Epidermal melanocyte (primary cell): ENCODE data around the gene TUBGCP3.

Experiments used
- DNase-seq: peaks from one replicate; pipeline ENCODE4 v3.0.0; 2011; ENCODE audit warnings: low spot score; ENCODE audit not compliant: insufficient read length

The TUBGCP3 gene

DNA sequence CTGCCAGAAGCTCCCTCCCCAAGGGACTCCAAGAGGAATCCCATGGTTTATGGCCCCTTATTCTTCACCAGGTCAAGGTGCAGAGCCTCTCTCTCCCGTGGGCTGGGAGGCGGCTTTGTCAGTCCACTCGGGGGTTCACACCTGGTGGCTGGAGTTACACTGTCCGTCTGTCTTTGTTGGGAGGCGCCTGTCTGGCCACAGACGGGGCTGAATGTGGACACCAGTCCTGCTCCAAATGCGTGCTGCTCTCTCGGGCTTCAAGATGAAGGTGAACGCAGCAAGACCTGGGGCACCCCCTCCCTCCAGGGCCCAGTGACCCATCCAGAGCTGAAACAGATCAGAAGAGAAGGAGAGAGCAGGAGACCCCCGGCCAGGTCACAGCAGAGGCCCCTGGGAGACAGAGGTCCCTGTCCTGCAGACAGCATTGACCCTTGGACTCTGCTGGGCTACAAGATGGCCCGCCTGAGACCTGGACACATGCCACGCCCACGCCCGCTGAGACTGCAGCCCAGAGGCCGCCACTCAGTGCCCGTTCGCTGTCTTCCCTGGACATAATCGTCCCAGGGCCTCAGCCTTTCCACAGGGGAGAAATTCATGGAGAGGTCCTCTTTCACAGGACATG is 29.9 kb upstream of the TUBGCP3 start:
- no peak for DNase-seq

DNA sequence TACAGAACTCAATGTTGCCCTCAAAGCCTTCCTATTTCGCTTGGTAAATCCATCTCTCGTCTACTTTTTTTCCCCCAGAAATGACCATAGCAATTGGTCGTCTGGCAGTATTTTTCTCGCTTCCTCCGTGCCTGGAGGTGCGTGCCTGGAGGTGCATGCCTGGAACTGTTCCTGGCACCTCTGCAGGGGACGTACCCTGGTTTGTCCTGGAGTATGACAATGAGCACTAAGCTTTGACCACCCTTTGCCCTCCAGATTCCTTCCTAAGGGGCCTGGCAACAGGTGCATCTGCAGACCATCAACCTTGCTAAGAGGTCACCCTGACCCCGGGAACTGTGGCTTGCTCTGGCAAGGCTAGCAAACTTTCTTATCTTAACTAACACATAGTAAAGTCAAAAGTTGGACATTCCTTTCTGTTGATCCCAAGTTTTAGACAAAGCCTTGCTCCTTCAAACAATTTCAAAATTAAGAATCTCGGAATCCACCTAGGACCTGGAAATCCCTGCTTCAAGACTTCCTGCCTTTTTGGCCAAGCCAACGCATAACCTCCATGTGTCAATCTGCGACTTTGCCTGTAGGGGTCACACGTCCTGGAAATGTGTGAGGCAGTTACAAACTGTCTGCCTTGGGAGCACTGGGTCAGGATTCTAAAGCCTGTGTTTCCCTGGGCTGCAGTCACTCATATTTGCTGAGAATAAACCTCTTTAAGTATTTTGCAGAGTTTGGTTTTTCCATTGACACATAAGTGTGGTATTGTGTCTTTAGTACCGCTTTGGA is 28.8 kb upstream of the TUBGCP3 start:
- no peak for DNase-seq

DNA sequence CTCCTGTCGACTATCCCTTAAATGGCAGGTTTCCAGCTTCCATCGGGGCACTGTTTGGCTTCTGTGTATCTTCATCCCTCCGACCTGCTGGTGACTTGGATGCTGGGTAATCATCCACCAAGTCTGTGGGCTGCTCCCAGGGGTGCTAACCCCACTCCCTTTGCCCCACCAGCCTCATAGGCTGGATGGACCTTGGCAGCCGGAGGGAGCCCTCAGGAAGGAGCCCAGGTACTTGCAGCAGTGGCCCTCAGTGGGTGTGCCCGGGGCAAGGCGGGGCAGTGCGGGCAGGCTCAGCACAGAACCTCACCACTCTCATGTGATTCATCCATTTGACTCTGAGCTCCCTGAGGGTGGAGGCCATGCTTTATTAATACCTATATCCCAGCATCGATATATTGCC is 27.4 kb upstream of the TUBGCP3 start:
- DNase-seq: no peak

DNA sequence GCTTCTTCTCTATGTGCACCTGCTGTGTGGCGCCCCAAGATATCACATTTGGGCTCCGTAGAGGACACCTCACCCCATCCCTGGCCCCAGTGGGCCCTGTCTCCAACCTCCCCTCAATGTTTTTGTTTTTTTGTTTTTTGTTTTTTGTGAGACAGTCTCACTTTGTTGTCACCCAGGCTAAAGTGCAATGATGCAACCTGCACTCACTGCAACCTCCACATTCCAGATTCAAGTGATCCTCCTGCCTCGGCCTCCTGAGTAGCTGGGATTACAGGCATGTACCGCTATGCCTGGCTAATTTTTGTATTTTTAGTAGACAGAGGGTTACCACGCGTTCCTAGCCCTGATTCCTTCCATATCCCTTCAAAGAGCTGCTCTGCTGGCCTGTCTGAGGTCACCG is 26.9 kb upstream of the TUBGCP3 start:
- no peak for DNase-seq

DNA sequence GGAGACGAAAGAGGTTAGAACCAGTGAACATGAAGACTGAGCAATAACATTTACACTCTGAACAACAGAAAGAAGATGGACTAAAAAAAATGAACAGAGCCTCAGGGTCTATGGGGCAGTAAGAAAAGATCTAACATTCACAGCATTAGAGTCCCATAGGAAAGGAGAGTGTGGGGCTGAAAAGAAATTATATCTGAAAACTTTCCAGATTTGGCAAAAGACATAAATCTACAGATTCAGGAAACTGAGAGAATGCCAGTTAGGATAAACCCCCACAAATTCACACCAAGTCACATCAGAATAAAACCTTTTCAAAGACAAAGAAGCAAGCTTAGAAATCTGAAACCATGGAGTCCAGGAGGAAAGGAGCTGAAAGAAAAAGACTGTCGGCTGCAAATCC is 20.3 kb upstream of the TUBGCP3 start:
- no peak for DNase-seq

DNA sequence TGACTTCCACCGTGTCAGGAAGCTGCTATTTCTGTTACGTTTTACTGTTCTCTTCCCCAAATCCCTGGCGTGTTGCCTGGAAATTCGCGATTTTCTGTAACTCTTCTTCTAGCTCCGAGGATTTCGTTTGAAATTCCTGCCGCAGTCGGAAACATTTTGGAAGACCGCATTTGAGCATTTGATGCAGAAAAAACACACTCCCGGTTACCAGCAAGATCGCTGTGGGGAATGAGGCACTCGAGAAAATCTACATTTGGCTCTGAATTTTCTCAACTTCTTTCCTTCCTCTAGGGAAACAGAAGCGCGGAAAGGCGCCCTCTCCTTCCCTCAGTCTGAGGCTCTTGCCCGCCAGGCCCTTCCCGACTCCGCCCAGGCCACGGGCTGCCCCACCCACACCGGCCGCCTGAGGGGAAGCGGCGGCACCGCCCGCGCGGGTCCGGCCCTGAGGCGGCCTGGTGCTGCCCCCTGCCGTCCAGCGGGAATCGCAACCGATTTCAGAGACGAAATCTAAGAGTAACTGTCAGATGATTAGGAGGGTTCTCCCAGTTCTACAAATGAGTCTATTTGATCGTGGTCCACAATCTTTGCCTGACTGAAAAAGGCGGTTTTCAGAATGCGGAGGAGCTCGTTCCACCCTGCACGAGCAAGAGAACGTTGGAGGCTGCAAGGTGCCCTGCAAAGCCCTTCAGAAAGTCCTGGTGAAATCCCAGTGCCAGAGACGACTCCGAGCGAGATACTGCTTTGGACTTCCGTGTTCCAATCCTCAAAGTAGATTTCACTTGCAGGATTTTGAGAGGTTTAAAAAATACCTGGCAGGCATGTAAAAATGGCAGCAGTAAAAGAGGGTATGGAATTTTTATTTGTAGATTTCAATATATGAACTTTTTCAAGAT is 18.4 kb upstream of the TUBGCP3 start:
- peak; percentile 86 for DNase-seq

DNA sequence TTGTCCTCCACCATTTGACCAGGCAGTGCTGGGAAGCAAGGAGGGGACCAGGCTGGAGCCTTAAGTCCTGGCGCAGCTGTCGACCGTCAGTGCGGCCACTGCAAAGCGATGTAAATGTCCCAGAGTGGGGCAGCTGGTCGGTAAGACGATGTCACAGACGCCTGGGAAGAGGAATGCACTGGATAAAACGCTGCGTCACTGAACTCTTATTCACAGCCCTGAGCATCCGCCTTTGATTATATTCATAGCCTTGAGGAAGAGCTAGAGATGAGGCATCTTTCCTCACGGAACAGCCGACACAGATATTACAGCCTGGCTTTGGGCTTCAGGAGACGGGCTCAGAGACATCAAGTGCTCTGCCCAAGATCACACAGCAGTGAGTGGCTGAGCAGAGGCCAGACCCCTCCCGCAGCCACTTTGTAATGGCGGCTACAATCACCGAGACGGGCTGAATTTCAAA is 17.6 kb upstream of the TUBGCP3 start:
- DNase-seq: no peak

DNA sequence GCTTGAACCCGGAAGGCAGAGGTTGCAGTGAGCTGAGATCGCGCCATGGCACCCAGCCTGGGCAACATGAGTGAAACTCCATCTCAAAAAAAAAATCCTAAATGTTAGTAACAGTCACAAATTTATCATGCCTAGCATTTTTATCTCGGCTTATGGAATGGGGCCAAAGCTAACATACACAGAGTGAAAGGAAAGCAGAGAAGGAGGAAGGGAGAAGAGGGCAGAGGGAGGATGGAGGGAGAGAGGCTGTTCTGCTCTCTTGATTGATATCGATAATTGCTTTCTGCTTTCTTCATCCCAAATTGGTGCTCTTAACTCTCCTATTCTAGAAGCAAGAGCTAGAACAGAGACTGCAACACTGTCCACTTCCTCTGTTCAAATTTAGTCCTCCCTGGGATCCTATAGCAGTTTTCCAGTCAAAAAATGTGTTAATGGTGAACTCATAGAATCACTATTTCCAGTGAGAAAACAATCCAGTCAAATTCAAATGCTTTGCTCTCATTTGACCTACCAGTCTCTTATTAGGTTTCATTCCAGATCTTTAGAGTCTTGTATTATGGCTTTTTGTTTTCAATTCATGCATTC is 15.8 kb upstream of the TUBGCP3 start:
- DNase-seq: no peak

DNA sequence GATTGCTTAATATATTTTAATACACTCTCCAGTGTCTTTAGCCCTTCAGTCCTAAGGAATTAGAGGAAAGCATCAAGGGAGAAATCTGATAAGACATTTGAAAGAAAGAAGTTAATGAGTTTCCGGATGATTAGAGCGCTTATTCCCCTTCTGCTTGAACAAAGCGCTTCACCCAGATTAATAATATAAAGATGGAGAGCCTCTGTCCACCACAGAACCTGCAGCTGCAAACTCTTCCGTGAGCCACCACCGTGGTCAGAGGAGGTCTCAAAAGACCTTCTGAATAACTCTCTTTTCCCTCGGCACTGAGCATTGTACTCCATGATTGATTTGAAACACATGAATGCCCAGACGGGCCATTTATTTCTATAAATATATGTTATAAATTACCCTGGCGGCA is 14.2 kb upstream of the TUBGCP3 start:
- no peak for DNase-seq

DNA sequence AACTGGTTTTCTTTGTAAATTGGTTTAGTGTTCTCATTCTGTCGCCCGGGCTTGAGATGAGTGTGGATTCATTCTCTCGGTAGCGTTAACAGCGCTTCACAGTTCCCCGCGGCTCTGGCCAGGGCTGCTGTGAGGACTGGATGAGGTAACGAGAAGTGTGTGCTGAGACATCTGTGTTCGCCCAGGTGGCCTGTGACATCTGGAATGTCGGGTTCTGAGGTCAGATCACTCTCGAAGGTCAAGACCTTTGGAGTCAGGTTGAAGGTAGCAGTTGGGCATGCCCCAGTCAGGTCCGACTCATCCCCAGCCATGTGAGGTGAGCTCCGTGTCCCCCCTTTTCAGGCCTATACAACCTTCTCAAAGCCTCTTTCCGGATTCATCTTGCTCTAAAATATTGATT is 13.4 kb upstream of the TUBGCP3 start:
- no peak for DNase-seq

DNA sequence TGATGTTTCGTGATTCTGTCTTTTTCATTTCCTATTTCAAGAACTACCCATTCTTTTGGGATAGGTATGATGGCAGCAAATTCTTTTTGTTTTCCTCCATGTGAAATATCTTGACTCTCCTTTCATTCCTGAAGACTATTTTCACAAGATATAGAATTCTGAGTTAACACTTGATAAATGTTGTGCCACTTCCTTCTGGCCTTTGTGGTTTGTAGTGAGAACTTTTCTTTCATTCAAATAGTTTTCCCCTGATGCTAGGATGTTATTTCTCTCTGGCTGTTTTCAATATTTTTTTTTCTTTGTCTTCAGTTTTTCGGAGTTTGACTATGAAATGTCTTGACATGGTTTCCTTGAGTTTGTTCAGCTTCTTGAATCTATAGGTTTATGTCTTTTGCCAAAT is 8.3 kb upstream of the TUBGCP3 start:
- DNase-seq: no peak

DNA sequence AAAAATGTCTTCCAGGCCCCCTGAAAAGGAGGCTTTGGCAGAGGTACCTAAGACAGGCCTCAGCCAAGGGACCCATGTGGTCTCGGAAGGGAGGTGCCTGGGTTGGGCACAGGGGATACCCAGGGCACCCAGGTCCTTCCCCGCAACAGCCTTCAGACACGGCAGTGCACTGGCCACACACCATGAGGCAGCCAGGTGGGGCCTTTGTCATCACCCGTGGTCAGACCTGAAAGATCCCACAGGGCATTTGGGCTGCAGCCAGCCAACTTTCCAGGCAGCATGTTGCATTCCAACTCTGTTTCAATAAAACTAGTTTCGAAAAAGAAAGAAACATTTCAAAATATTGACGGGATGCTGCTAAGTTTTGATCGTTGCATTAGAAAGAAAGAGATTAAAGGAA is 4.7 kb upstream of the TUBGCP3 start:
- DNase-seq: no peak

DNA sequence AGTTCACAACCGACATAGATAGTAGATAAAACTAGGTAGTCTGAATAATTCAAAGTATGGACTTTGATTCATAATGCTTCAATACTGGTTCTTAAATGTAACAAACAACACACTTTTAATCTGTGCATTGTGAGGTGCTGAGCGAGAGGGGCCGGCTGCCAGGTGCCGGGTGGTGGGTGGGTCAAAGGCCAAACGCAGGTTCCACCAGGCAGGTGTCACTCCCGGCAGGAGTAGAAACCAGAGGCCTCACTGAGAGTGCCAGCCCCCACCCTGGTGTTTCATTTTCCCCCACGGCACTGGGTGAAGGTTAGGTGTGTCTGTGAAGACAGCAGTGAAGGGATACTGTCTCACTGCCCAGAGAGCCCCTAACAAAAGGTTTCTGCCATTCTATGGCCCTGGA is 4.2 kb upstream of the TUBGCP3 start:
- DNase-seq: no peak

DNA sequence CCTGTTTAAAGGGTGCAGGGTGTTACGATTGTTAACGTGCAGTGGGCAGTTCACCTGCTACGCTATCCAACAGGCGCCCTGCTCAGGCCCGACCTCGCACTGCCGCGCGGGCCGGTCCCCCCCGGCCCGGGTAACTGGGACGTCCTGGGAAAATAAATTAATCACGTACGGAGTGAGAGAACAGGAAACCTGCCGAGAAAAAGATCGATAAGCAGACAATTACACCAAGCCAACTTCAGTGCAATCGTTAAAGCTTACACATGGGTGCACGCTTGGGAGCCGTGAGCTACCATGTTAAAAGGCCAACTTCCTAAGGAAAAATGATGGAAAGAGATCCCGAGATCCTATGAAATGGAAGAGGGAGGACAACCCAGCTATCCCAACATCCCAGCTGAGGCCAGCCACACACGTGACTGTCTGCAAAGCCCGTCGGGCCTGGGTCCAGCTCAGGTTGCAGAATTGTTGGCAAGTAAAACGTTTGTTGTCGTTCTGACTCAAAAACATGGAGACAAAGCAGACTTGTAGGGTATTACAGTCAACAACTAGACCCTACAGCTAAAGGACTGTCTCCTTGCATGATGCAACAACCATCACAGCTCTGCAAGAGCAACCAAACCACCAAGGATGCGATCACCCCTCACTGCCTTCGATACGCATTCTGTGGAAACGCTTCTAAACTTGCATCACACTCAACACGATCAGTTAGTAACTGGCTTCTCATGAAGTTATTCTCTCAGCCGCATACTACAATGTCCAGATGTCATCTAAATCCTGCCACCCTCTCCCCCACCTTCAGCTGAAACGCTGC is 741 bp upstream of the TUBGCP3 start:
- no peak for DNase-seq

DNA sequence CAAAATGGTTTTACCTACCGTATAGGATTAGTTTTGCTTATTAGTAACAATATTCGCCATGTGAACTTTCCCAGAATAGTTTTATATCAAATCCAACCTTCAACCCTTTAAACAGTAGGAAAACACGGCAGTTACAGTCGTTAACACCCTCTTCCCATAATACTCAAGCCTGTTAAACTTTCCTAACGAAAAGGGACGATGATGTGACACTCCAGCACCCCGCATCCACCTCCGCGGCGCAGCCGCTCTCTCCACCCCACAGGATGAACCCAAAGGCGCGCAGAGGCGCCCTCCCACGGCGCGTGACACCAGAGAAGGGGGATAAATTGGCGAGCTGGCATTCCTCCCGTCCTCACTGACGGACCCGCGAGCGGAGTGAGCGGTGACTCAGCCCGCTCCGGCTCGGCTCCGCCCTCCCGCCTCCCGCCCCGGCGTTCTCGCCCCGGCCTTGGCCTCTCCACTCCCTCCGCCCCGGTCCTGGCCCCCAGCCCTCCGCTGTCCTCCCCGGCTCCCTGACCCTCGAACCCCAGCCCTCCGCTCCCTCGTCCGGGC is 665 bp downstream of the TUBGCP3 start:
- DNase-seq: peak; percentile 77

DNA sequence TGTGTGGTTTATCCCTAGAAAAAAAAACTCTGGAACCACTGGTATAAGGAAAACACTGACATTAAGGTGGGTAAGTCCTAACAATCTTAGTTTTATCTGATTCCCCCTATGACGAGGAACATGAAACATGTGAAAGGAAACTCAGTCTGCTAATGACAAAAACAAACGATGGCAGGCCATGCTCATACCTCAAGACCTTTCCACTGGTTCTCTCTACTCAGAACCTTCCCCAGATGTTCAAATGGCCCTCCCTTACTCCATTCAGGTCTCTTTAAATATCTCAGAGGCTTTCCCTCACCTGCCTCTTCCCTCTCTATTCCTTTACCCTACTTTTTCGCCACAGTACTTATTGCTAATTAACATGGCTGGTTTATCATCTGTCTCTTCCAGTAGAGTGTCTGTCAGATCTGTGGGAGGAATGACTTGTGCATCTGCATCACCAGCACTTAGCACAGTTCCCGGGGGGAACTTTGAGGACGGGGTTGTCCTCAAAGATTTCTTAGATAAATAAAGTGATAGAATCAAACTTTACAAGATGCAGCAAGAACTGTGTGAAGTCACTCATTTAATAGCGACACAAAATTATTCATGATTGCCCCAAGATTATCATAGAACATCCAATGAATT is 1.5 kb downstream of the TUBGCP3 start:
- DNase-seq: no peak

DNA sequence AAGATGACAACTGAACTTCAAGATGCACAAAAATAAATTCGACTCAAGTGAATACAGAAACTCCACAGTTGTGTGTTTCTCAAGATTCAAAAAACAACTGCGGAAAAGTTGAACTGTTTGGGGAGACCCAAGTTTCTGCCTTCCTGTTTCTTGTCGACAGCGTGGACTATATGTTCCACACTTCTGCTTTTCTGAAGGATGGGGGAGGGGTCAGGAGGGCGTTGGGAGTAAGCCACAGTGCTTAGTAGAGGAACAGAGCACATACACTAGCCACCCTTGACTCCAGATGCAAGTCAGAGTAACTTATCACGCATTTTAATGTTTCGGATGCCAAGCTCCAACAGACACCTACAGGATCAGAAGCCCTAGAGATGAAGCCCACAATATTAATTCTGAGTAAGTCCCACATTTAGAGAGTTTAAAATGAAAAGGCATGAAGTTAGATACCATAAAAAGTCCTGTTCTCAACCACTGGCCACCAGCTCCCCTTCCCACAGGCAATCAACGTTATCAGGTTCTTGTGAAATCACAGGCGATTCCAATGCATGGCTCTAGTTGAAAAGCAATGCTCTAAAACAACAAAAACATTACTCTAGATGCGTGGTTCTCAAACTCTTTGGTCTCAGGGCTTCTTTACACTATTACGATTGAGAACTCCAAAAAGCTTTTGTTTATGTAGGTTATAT is 4.2 kb downstream of the TUBGCP3 start:
- DNase-seq: no peak

DNA sequence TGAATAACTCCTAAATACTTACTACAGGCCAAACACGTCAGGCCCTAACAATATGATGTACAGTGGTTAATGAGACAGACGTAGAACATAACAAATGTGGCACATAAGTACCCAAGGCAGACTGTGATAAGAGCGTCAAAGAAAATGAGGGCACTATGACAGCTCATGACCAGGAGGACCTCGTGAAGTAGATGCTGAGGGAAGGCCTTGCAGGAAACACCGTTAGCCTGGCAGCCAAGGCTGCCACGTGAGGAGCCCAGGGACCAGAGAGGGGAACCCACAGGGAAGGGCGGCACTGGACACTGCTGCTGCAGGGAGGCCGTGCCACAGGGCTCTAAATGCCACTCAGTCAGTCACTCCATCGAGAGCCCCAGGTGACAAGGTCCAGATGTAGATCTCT is 5.7 kb downstream of the TUBGCP3 start:
- DNase-seq: no peak

DNA sequence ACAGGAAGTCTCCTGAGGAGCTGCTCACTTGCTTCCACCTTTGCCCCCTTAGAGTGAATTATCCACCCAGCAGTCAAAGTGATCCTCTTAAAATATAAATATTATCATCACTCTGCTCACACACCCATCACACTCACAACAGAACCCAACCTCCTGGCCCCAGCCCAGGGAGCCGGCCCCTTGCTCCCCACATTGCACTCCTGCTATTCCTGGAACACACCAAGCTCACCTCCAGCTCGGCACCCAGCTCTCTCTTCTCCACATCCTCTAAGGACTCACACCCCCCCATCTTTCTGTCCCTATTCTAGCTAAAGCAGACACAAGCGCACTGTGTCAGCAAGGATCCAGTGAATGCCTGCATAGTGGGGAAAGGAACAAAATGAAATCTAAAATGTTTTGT is 7.0 kb downstream of the TUBGCP3 start:
- no peak for DNase-seq

DNA sequence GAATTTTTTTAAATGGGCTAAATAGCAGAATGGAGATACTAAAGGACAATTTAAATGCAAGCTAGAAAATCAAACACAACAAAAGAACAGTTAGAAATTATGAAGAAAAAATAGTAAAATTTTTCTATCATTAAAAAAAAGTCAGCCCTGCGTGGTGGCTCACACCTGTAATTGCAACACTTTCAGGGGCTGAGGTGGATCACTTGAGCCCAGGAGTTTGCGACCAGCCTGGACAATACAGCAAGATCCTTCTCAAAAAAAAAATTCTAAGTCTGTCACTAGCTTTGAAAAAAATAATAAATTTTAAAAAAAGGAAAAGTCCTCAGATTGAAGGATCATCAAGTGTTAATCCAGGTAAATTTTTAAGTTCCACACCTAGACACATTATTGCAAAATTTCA is 7.7 kb downstream of the TUBGCP3 start:
- DNase-seq: no peak
